Naive thymus-derived CD4-positive, alpha-beta T cell (primary cell): Measurements from ENCODE around the gene BRD3OS. TPM values are rescaled to one million over a fixed set of nuclear protein-coding genes. Genes with fewer than 3 reads are reported as not detected.
"Not testable (repeated sequence)": the region's sequence is repeated elsewhere in the genome, so short reads cannot be mapped to it uniquely, and the experiment has no call there.

Source experiments
- ATAC-seq: fragments of 150-1000 bp; cut with Tn5 transposase; 2 replicates; pipeline ENCODE4 v1.10.0; 2021; ENCODE audit warnings: mild to moderate bottlenecking, moderate library complexity
- CTCF ChIA-PET: fragments of 350-600 bp; sonication (Branson Sonifier 250); formaldehyde crosslinking; loops from one replicate; lab custom pipeline; 2021; ENCODE audit warnings: antibody characterized with exemption; lab: Charles Lee
- POLR2A ChIA-PET: fragments of 350-600 bp; sonication (Branson Sonifier 250); formaldehyde crosslinking; loops from one replicate; lab custom pipeline; 2021; ENCODE audit warnings: antibody characterized with exemption, inconsistent platforms; lab: Charles Lee
- DNase-seq, 9 donors: peaks; one replicate each; pipeline versions ENCODE4 v3.0.0 to v3.0.0-alpha.2; 2020 to 2022; ENCODE audit warnings: mixed read lengths in 1 of 9
- H3K27ac ChIP-seq: one replicate; pipeline ENCODE4 v1.7.0; 2013; ENCODE audit warnings: mild to moderate bottlenecking, low read depth, low read length, moderate library complexity
- H3K27me3 ChIP-seq, 2 donors: one replicate each; pipeline ENCODE4 v1.7.0; 2013; ENCODE audit warnings: low read length in 2 of 2, mild to moderate bottlenecking in 2 of 2, moderate library complexity in 2 of 2; ENCODE audit not compliant: control insufficient read depth in 2 of 2, insufficient read depth in 2 of 2
- H3K36me3 ChIP-seq, 3 experiments: 1 replicate in 2 of 3; 2 replicates in 1 of 3; pipeline ENCODE4 v1.7.0; 2013; ENCODE audit warnings: low read length in 3 of 3, mild to moderate bottlenecking in 3 of 3, moderate library complexity in 1 of 3; ENCODE audit not compliant: insufficient read depth in 3 of 3, control insufficient read depth in 2 of 3
- H3K4me1 ChIP-seq, 2 donors: one replicate each; pipeline ENCODE4 v1.7.0; 2013; ENCODE audit warnings: low read length in 2 of 2, mild to moderate bottlenecking in 2 of 2, moderate library complexity in 1 of 2; ENCODE audit not compliant: control insufficient read depth in 2 of 2, insufficient read depth in 2 of 2
- H3K4me3 ChIP-seq: 2 replicates; pipeline ENCODE4 v1.7.0; 2013; ENCODE audit warnings: mild to moderate bottlenecking, low read length
- H3K9me3 ChIP-seq, 3 experiments: 1 replicate in 2 of 3; 2 replicates in 1 of 3; pipeline ENCODE4 v1.7.0; 2013; ENCODE audit warnings: low read length in 3 of 3; ENCODE audit not compliant: control insufficient read depth in 2 of 3
- H3K27ac Mint-ChIP-seq, 9 donors: one replicate each; pipeline ENCODE4 v1.8.0; 2020 to 2022; ENCODE audit warnings: mixed read lengths in 9 of 9, mild to moderate bottlenecking in 8 of 9, moderate library complexity in 5 of 9, inconsistent platforms in 2 of 9
- H3K27me3 Mint-ChIP-seq, 5 donors: one replicate each; pipeline ENCODE4 v1.8.0; 2021 to 2022; ENCODE audit warnings: mixed read lengths in 5 of 5, mild to moderate bottlenecking in 1 of 5
- H3K36me3 Mint-ChIP-seq, 5 donors: one replicate each; pipeline ENCODE4 v1.8.0; 2020 to 2022; ENCODE audit warnings: mixed read lengths in 5 of 5, mild to moderate bottlenecking in 3 of 5, inconsistent platforms in 1 of 5
- H3K4me1 Mint-ChIP-seq, 7 donors: one replicate each; pipeline ENCODE4 v1.8.0; 2020 to 2022; ENCODE audit warnings: mixed read lengths in 7 of 7, mild to moderate bottlenecking in 3 of 7, inconsistent platforms in 1 of 7
- H3K4me3 Mint-ChIP-seq, 10 donors: one replicate each; pipeline ENCODE4 v1.8.0; 2020 to 2022; ENCODE audit warnings: mild to moderate bottlenecking in 10 of 10, mixed read lengths in 10 of 10, moderate library complexity in 6 of 10, inconsistent platforms in 2 of 10
- H3K9me3 Mint-ChIP-seq, 11 donors: one replicate each; pipeline ENCODE4 v1.8.0; 2020 to 2022; ENCODE audit warnings: mixed read lengths in 11 of 11, mild to moderate bottlenecking in 4 of 11, inconsistent platforms in 1 of 11, moderate library complexity in 1 of 11
- intact Hi-C, 2 donors: fragments of 100-400 bp; cut with micrococcal nuclease; formaldehyde crosslinking; loops; one replicate each; pipeline ENCODE4 v1.15.1; 2023
- polyA plus RNA-seq, 2 donors: library from polyadenylated mRNA; unstranded; fragments of 300-500 nt; fragmentation: Illumina TruSeq; gene quantifications; one replicate each; pipeline ENCODE4 v1.2.3, GENCODE V29; 2021
- total RNA-seq, 6 experiments: library from RNA in 5 of 6; stranded (reverse) in 5 of 6; gene quantifications; 1 replicate in 5 of 6; 2 replicates in 1 of 6; pipeline ENCODE4 v1.2.3 and lab custom pipeline; 2021 to 2026

BRD3OS gene
- total and polyA plus RNA-seq, 7 experiments from 2014 or later: 8.3 to 28.1 (median 18.4) TPM

- Histone ChIP-seq H3K4me1 (peaks cover 21 to 26% of the 10 kb centered on the region in 2 donors), H3K4me3 (peak overlapping the region; percentile 97), H3K9me3 (no peaks in the 10 kb centered on the region), H3K27me3 (peaks cover 0 to 4% of the 10 kb centered on the region in 2 donors), H3K36me3 (no peaks in the 10 kb centered on the region), H3K27ac (peak overlapping the region; percentile 95)
- ATAC-seq: no peak
- H3K27me3 Mint-ChIP-seq: peaks cover 5 to 35% (median 20%) of the 10 kb centered on the region in 5 donors
- ChIA-PET POLR2A (interaction anchor here (1.0 to 1.8 kb wide), 3 partner anchors 43 to 96 kb away, joined by 4 to 7 read pairs (median 5); partner anchors contain the start of genes RNU6ATAC and WDR5), CTCF (no interaction called here)
- peaks cover 9 to 34% (median 24%) of the 10 kb centered on the region in 7 donors for H3K4me1 Mint-ChIP-seq
- peak overlapping the region; percentile 77 to 91 (median 87) for H3K4me3 Mint-ChIP-seq
- intact Hi-C loops: loop anchor here (1.0 to 10.0 kb wide), 17 partner anchors 30 to 1838 kb away; partner anchors contain the start of genes BRD3OS (in 2 of the 2), RNU6ATAC (in 2 of the 2), TSC1 (in 2 of the 2) and VAV2 (in 2 of the 2)
- DNase-seq: peak in 1 of 9 donors; percentile 22
- H3K9me3 Mint-ChIP-seq: peaks cover 0 to 5% (median 0%) of the 10 kb centered on the region in 11 donors
- H3K27ac Mint-ChIP-seq: peak overlapping the region; percentile 76 to 97 (median 90)
- H3K36me3 Mint-ChIP-seq: no peaks in the 10 kb centered on the region
Observed at GRCh38 chr9:134068744-134069479, 43.6 kb downstream of the BRD3OS start.

GRCh38 chr9:134069480-134070399 lies 44.5 kb downstream of the BRD3OS start:
- ATAC-seq (no peak), DNase-seq (no peak)
- POLR2A ChIA-PET: interaction anchor here (1.0 to 1.8 kb wide), 2 partner anchors 44 to 67 kb away, joined by 4 to 7 read pairs; partner anchors contain the start of gene WDR5
- Mint-ChIP-seq H3K9me3 (peaks cover 0 to 11% (median 4%) of the 10 kb centered on the region in 11 donors), H3K27ac (peak overlapping the region in 6 of 9 donors; percentile 83 to 97 (median 92)), H3K27me3 (peaks cover 10 to 36% (median 26%) of the 10 kb centered on the region in 5 donors), H3K4me3 (peak overlapping the region; percentile 77 to 91 (median 87)), H3K36me3 (peaks cover 0 to 5% (median 5%) of the 10 kb centered on the region in 5 donors), H3K4me1 (peaks cover 9 to 29% (median 19%) of the 10 kb centered on the region in 7 donors)
- H3K4me1 ChIP-seq: peaks cover 21 to 23% of the 10 kb centered on the region in 2 donors
- H3K9me3 ChIP-seq: no peaks in the 10 kb centered on the region
- H3K4me3 ChIP-seq: peak overlapping the region; percentile 97
- CTCF ChIA-PET: no interaction called here
- H3K27me3 ChIP-seq: peaks cover 0 to 4% of the 10 kb centered on the region in 2 donors
- intact Hi-C loops: loop anchor here (2.0 to 10.0 kb wide), 10 partner anchors 257 to 1837 kb away; partner anchors contain the start of genes TSC1 (in 2 of the 2), CAMSAP1 (in 1 of the 2), MED22 (in 1 of the 2) and RALGDS (in 1 of the 2)
- H3K36me3 ChIP-seq: no peaks in the 10 kb centered on the region
- no peak overlapping the region for H3K27ac ChIP-seq

GRCh38 chr9:134071149-134071548 lies 45.9 kb downstream of the BRD3OS start:
- Histone ChIP-seq H3K27me3 (peaks cover 0 to 4% of the 10 kb centered on the region in 2 donors), H3K9me3 (no peaks in the 10 kb centered on the region), H3K36me3 (no peaks in the 10 kb centered on the region), H3K4me3 (no peak overlapping the region), H3K4me1 (peaks cover 11 to 13% of the 10 kb centered on the region in 2 donors), H3K27ac (no peak overlapping the region)
- H3K4me3 Mint-ChIP-seq: no peak overlapping the region
- peaks cover 0 to 7% (median 5%) of the 10 kb centered on the region in 5 donors for H3K36me3 Mint-ChIP-seq
- peaks cover 11 to 36% (median 28%) of the 10 kb centered on the region in 5 donors for H3K27me3 Mint-ChIP-seq
- intact Hi-C loops: no loop called here
- ATAC-seq (no peak), DNase-seq (no peak)
- peaks cover 0 to 16% (median 6%) of the 10 kb centered on the region in 11 donors for H3K9me3 Mint-ChIP-seq
- H3K27ac Mint-ChIP-seq: no peak overlapping the region
- POLR2A ChIA-PET: interaction anchor here (0.7 kb wide), 1 partner anchor 9 kb away, joined by 3 read pairs; no protein-coding TSS in a partner anchor
- H3K4me1 Mint-ChIP-seq: peaks cover 3 to 15% (median 5%) of the 10 kb centered on the region in 7 donors
- CTCF ChIA-PET: no interaction called here

- H3K4me3 Mint-ChIP-seq, intact Hi-C loops, H3K27ac ChIP-seq, H3K27me3 ChIP-seq, H3K4me3 ChIP-seq, POLR2A ChIA-PET, CTCF ChIA-PET, ATAC-seq, H3K36me3 ChIP-seq, H3K27ac Mint-ChIP-seq, H3K4me1 ChIP-seq, DNase-seq, H3K9me3 ChIP-seq: not testable (repeated sequence)
- Mint-ChIP-seq H3K27me3 (peaks cover 11 to 36% (median 28%) of the 10 kb centered on the region in 5 donors), H3K36me3 (peaks cover 0 to 12% (median 5%) of the 10 kb centered on the region in 5 donors), H3K4me1 (peaks cover 0 to 10% (median 0%) of the 10 kb centered on the region in 7 donors), H3K9me3 (peaks cover 3 to 31% (median 14%) of the 10 kb centered on the region in 11 donors)
Observed at GRCh38 chr9:134072683-134073082, 47.4 kb downstream of the BRD3OS start.

GRCh38 chr9:134073500-134073899 lies 48.2 kb downstream of the BRD3OS start:
- Mint-ChIP-seq H3K4me1 (peaks cover 0 to 10% (median 0%) of the 10 kb centered on the region in 7 donors), H3K4me3 (no peak overlapping the region), H3K9me3 (peaks cover 3 to 33% (median 14%) of the 10 kb centered on the region in 11 donors), H3K27me3 (peaks cover 11 to 36% (median 28%) of the 10 kb centered on the region in 5 donors), H3K36me3 (peaks cover 0 to 12% (median 5%) of the 10 kb centered on the region in 5 donors), H3K27ac (no peak overlapping the region)
- intact Hi-C loops: no loop called here
- POLR2A ChIA-PET: no interaction called here
- CTCF ChIA-PET: no interaction called here
- H3K9me3 ChIP-seq: peaks cover 0 to 4% (median 0%) of the 10 kb centered on the region in 3 experiments
- H3K4me3 ChIP-seq: no peak overlapping the region
- H3K36me3 ChIP-seq: no peaks in the 10 kb centered on the region
- no peak for ATAC-seq
- DNase-seq: no peak
- H3K4me1 ChIP-seq: peaks cover 6 to 8% of the 10 kb centered on the region in 2 donors
- H3K27me3 ChIP-seq: peaks cover 0 to 4% of the 10 kb centered on the region in 2 donors
- no peak overlapping the region for H3K27ac ChIP-seq

GRCh38 chr9:134075689-134076088 lies 50.4 kb downstream of the BRD3OS start:
- H3K4me3 ChIP-seq, H3K27me3 ChIP-seq, H3K9me3 ChIP-seq, POLR2A ChIA-PET, intact Hi-C loops, ATAC-seq, DNase-seq, H3K4me1 ChIP-seq, H3K4me1 Mint-ChIP-seq, H3K27ac ChIP-seq, H3K27ac Mint-ChIP-seq, CTCF ChIA-PET, H3K4me3 Mint-ChIP-seq, H3K36me3 ChIP-seq: not testable (repeated sequence)
- Mint-ChIP-seq H3K36me3 (peaks cover 0 to 18% (median 12%) of the 10 kb centered on the region in 5 donors), H3K27me3 (peaks cover 12 to 26% (median 21%) of the 10 kb centered on the region in 5 donors), H3K9me3 (peaks cover 8 to 51% (median 19%) of the 10 kb centered on the region in 11 donors)
